CD4-positive, CD25-positive, alpha-beta regulatory T cell (primary cell): ENCODE measurements around the gene CDC7. TPM values are rescaled to one million over a fixed set of nuclear protein-coding genes. Genes with fewer than 3 reads are reported as not detected.

ENCODE experiments used
- ATAC-seq, 2 donors: fragments of 150-1000 bp; cut with Tn5 transposase; one replicate each; pipeline ENCODE4 v1.10.0; 2021; ENCODE audit warnings: low read depth in 2 of 2, moderate number of reproducible peaks in 2 of 2, moderate library complexity in 1 of 2
- DNase-seq, 3 donors: peaks; one replicate each; pipeline versions ENCODE4 v3.0.0 to v3.0.0-alpha.2; 2012 to 2022; ENCODE audit warnings: mixed read lengths in 1 of 3
- H3K27ac ChIP-seq: one replicate; pipeline ENCODE4 v1.7.0; 2013; ENCODE audit warnings: mild to moderate bottlenecking, low read length; ENCODE audit not compliant: insufficient read depth, poor library complexity, severe bottlenecking
- H3K27me3 ChIP-seq: one replicate; pipeline ENCODE4 v1.7.0; 2013; ENCODE audit warnings: low read length; ENCODE audit not compliant: control insufficient read depth, insufficient read depth
- H3K36me3 ChIP-seq: one replicate; pipeline ENCODE4 v1.7.0; 2013; ENCODE audit warnings: mild to moderate bottlenecking, low read length, moderate library complexity; ENCODE audit not compliant: control insufficient read depth, insufficient read depth
- H3K4me1 ChIP-seq: 2 replicates; pipeline ENCODE4 v1.7.0; 2013; ENCODE audit warnings: mild to moderate bottlenecking, low read length; ENCODE audit not compliant: insufficient read depth, control insufficient read depth, poor library complexity, severe bottlenecking
- H3K4me3 ChIP-seq: one replicate; pipeline ENCODE4 v1.7.0; 2013; ENCODE audit warnings: low read depth, mild to moderate bottlenecking, low read length, moderate library complexity
- H3K9me3 ChIP-seq, 2 experiments: 1 replicate in 1 of 2; 2 replicates in 1 of 2; pipeline ENCODE4 v1.7.0; 2013; ENCODE audit warnings: low read length in 2 of 2, mild to moderate bottlenecking in 1 of 2, moderate library complexity in 1 of 2; ENCODE audit not compliant: control insufficient read depth in 2 of 2
- H3K27ac Mint-ChIP-seq, 3 donors: one replicate each; pipeline ENCODE4 v1.8.0; 2020 to 2022; ENCODE audit warnings: mild to moderate bottlenecking in 3 of 3, mixed read lengths in 3 of 3, moderate library complexity in 2 of 3
- H3K27me3 Mint-ChIP-seq: one replicate; pipeline ENCODE4 v1.8.0; 2022; ENCODE audit warnings: mild to moderate bottlenecking, mixed read lengths
- H3K36me3 Mint-ChIP-seq: one replicate; pipeline ENCODE4 v1.8.0; 2020; ENCODE audit warnings: mixed read lengths
- H3K4me1 Mint-ChIP-seq, 4 donors: one replicate each; pipeline ENCODE4 v1.8.0; 2020 to 2022; ENCODE audit warnings: mixed read lengths in 4 of 4, mild to moderate bottlenecking in 1 of 4
- H3K4me3 Mint-ChIP-seq, 4 donors: one replicate each; pipeline ENCODE4 v1.8.0; 2020 to 2022; ENCODE audit warnings: mild to moderate bottlenecking in 4 of 4, mixed read lengths in 4 of 4, moderate library complexity in 3 of 4
- H3K9me3 Mint-ChIP-seq, 7 donors: one replicate each; pipeline ENCODE4 v1.8.0; 2020 to 2022; ENCODE audit warnings: mixed read lengths in 7 of 7, mild to moderate bottlenecking in 3 of 7, moderate library complexity in 2 of 7
- polyA plus RNA-seq, 4 donors: library from polyadenylated mRNA; unstranded; fragments of 300-500 nt; fragmentation: Illumina TruSeq; gene quantifications; one replicate each; pipeline ENCODE4 v1.2.3, GENCODE V29; 2021
- total RNA-seq: library from RNA; stranded (reverse); gene quantifications from one replicate; pipeline ENCODE4 v1.2.3, GENCODE V29; 2022

CDC7 gene
- total and polyA plus RNA-seq, 5 donors from 2014 or later: 3.9 to 7.9 (median 6.2) TPM

DNA sequence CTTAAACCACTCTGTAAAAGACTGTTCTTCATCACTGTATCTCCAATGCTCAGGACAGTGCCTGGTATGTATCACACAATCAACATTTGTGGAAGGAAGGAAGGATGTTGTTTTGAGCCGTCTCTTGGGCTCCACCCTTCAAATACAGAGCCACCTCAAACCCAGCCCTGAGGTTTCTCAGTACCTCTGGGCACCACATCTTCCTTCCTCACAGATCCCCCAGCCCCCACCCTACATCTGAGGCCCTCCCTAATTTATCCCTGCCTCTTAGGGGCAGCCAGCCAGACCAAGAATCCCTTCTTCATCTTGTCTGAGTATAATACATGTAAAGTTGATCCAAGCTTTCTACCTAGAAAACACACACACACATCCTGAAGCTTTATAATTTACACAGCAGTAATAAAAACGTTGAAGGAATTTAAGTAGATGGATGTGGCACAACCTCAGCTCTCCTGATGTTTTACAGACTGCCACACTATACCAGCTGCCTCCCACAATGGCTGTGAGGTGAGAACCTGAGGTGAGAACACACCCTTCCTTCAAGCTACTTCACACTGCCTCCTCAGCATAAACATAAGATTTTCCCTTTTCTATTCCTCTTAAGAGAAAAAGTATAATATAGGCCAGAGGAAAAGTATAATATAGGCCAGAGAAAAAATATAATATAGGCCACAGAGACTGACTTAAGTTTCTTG is 48.5 kb downstream of the CDC7 start:
- peak overlapping the region; percentile 20 to 78 (median 72) for H3K4me3 Mint-ChIP-seq
- H3K27ac ChIP-seq: peak overlapping the region; percentile 59
- no peaks in the 10 kb centered on the region for H3K36me3 Mint-ChIP-seq

GRCh38 chr1:91550961-91551360 is 50.3 kb downstream of the CDC7 start:
- DNase-seq: peak in 1 of 3 donors; percentile 34
- H3K4me1 Mint-ChIP-seq: peaks cover 35 to 85% (median 59%) of the 10 kb centered on the region in 4 donors
- H3K27me3 Mint-ChIP-seq: peaks cover 5% of the 10 kb centered on the region
- H3K4me3 Mint-ChIP-seq: peak overlapping the region; percentile 31 to 82 (median 74)
- Histone ChIP-seq H3K9me3 (no peaks in the 10 kb centered on the region), H3K27ac (peak overlapping the region; percentile 34), H3K36me3 (no peaks in the 10 kb centered on the region), H3K27me3 (no peaks in the 10 kb centered on the region), H3K4me3 (peak overlapping the region; percentile 27), H3K4me1 (peaks cover 70% of the 10 kb centered on the region)
- peak overlapping the region; percentile 59 to 73 (median 71) for H3K27ac Mint-ChIP-seq
- H3K9me3 Mint-ChIP-seq: peaks cover 0 to 4% (median 0%) of the 10 kb centered on the region in 7 donors
- ATAC-seq: no peak
- no peaks in the 10 kb centered on the region for H3K36me3 Mint-ChIP-seq

More for the DNA sequence above, 48.5 kb downstream of the CDC7 start:
- Mint-ChIP-seq H3K9me3 (peaks cover 0 to 4% (median 0%) of the 10 kb centered on the region in 7 donors), H3K27me3 (peaks cover 5% of the 10 kb centered on the region), H3K4me1 (peaks cover 25 to 67% (median 52%) of the 10 kb centered on the region in 4 donors), H3K27ac (peak overlapping the region; percentile 83 to 98 (median 95))
- H3K4me1 ChIP-seq: peaks cover 52% of the 10 kb centered on the region
- peak overlapping the region; percentile 54 for H3K4me3 ChIP-seq
- H3K9me3 ChIP-seq: no peaks in the 10 kb centered on the region
- DNase-seq (peak in 2 of 3 donors; percentile 32 to 91), ATAC-seq (peak; percentile 69 to 75)
- no peaks in the 10 kb centered on the region for H3K27me3 ChIP-seq
- no peaks in the 10 kb centered on the region for H3K36me3 ChIP-seq

GRCh38 chr1:91552091-91552490 is 51.4 kb downstream of the CDC7 start:
- no peak for DNase-seq

DNA sequence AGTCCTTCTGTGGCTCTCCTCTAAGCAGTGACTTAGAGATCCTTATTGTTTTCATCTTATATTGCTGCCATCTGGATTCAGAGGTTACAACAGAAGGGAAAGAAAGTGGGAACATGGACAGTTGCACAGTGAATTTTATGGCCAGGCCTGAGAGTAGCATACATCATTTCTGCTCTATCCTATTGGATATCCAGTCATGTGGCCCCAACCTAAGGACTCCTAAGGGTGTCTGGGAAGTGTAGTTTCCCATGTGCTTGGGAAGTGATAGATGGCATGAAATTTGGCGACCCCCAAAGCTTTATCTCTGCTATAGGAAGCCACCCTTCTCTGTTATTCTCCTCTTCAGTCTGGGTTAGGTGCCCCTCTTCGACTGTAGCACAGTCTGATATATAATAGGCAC is 51.9 kb downstream of the CDC7 start:
- H3K4me3 Mint-ChIP-seq: no peak overlapping the region

More at GRCh38 chr1:91552091-91552490, 51.4 kb downstream of the CDC7 start:
- H3K36me3 Mint-ChIP-seq: peaks cover 4% of the 10 kb centered on the region
- peaks cover 5% of the 10 kb centered on the region for H3K27me3 Mint-ChIP-seq
- no peaks in the 10 kb centered on the region for H3K36me3 ChIP-seq
- H3K4me1 ChIP-seq: peaks cover 81% of the 10 kb centered on the region
- H3K9me3 Mint-ChIP-seq: peaks cover 0 to 4% (median 0%) of the 10 kb centered on the region in 7 donors
- H3K27ac Mint-ChIP-seq: peak overlapping the region in 2 of 3 donors; percentile 64 to 73
- ATAC-seq: no peak
- peak overlapping the region in 1 of 4 donors; percentile 64 for H3K4me3 Mint-ChIP-seq
- H3K27me3 ChIP-seq: no peaks in the 10 kb centered on the region
- H3K4me1 Mint-ChIP-seq: peaks cover 42 to 96% (median 68%) of the 10 kb centered on the region in 4 donors
- peak overlapping the region; percentile 89 for H3K27ac ChIP-seq
- peak overlapping the region; percentile 27 for H3K4me3 ChIP-seq
- H3K9me3 ChIP-seq: no peaks in the 10 kb centered on the region

GRCh38 chr1:91553177-91553591 is 52.5 kb downstream of the CDC7 start:
- H3K4me1 ChIP-seq: peaks cover 74% of the 10 kb centered on the region
- H3K27ac ChIP-seq: peak overlapping the region; percentile 89

More for the DNA sequence above, 51.9 kb downstream of the CDC7 start:
- Histone ChIP-seq H3K4me1 (peaks cover 80% of the 10 kb centered on the region), H3K27me3 (no peaks in the 10 kb centered on the region), H3K27ac (peak overlapping the region; percentile 89), H3K9me3 (no peaks in the 10 kb centered on the region), H3K36me3 (no peaks in the 10 kb centered on the region), H3K4me3 (no peak overlapping the region)
- Mint-ChIP-seq H3K27ac (peak overlapping the region in 2 of 3 donors; percentile 64 to 71), H3K36me3 (peaks cover 4% of the 10 kb centered on the region), H3K9me3 (peaks cover 0 to 4% (median 0%) of the 10 kb centered on the region in 7 donors), H3K4me1 (peaks cover 42 to 96% (median 69%) of the 10 kb centered on the region in 4 donors), H3K27me3 (peaks cover under 1% of the 10 kb centered on the region)
- no peak for ATAC-seq
- DNase-seq: no peak

GRCh38 chr1:91555074-91555730 is 54.6 kb downstream of the CDC7 start:
- Mint-ChIP-seq H3K36me3 (peaks cover 4% of the 10 kb centered on the region), H3K27ac (peak overlapping the region; percentile 93 to 97 (median 95)), H3K4me1 (peaks cover 26 to 83% (median 65%) of the 10 kb centered on the region in 4 donors), H3K4me3 (peak overlapping the region in 3 of 4 donors; percentile 7 to 67 (median 52)), H3K9me3 (peaks cover 0 to 4% (median 0%) of the 10 kb centered on the region in 7 donors), H3K27me3 (no peaks in the 10 kb centered on the region)
- no peak for DNase-seq
- ATAC-seq: no peak
- H3K27ac ChIP-seq: peak overlapping the region; percentile 89
- no peaks in the 10 kb centered on the region for H3K36me3 ChIP-seq
- no peaks in the 10 kb centered on the region for H3K27me3 ChIP-seq
- no peaks in the 10 kb centered on the region for H3K9me3 ChIP-seq
- H3K4me1 ChIP-seq: peaks cover 64% of the 10 kb centered on the region
- peak overlapping the region; percentile 60 for H3K4me3 ChIP-seq

More at GRCh38 chr1:91553177-91553591, 52.5 kb downstream of the CDC7 start:
- peak overlapping the region in 1 of 3 donors; percentile 93 for H3K27ac Mint-ChIP-seq
- no peaks in the 10 kb centered on the region for H3K9me3 ChIP-seq
- peak overlapping the region in 1 of 4 donors; percentile 39 for H3K4me3 Mint-ChIP-seq
- H3K4me1 Mint-ChIP-seq: peaks cover 42 to 92% (median 67%) of the 10 kb centered on the region in 4 donors
- no peaks in the 10 kb centered on the region for H3K36me3 ChIP-seq
- H3K9me3 Mint-ChIP-seq: peaks cover 0 to 4% (median 0%) of the 10 kb centered on the region in 7 donors
- H3K4me3 ChIP-seq: no peak overlapping the region
- H3K36me3 Mint-ChIP-seq: peaks cover 4% of the 10 kb centered on the region
- H3K27me3 ChIP-seq: no peaks in the 10 kb centered on the region
- ATAC-seq: no peak
- DNase-seq: no peak
- no peaks in the 10 kb centered on the region for H3K27me3 Mint-ChIP-seq

DNA sequence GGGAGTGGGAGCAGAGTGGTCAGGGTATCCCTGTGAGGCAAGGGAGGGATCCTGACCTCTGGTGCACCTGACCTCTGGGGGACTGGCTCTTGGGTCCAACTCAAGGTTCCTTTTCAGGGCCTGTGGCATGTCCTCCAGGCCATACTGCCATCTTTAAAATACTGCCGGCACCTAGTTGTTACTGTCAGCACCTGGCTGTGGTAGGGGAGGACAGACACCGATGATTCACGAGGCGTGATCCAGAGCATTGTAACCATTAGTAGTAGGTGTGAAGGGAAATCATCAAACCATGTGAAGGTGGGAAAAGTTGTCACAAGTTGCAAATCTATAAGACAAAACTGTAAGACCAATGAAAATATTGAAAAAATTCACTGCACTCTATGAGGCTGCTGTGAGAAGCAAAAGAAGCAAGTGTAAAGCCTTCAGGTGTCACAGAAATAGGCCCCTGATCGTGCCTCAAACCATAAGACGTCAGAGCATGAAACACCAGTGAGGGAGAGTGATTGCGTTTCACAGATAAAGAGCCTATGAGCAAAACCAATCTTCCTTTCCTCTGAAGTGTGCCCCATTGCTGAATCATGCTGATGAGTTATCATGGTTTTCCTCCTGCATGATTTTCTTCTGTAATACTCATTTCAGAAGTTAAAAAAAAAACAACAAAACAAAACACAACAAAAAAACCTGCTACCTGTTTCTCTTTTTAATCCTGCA is 55.3 kb downstream of the CDC7 start:
- H3K9me3 ChIP-seq: no peaks in the 10 kb centered on the region
- Mint-ChIP-seq H3K36me3 (peaks cover 4% of the 10 kb centered on the region), H3K4me3 (peak overlapping the region; percentile 7 to 67 (median 52)), H3K4me1 (peaks cover 21 to 80% (median 65%) of the 10 kb centered on the region in 4 donors), H3K27me3 (no peaks in the 10 kb centered on the region), H3K9me3 (peaks cover 0 to 4% (median 0%) of the 10 kb centered on the region in 7 donors), H3K27ac (peak overlapping the region; percentile 93 to 97 (median 95))
- peaks cover 69% of the 10 kb centered on the region for H3K4me1 ChIP-seq
- peak overlapping the region; percentile 60 for H3K4me3 ChIP-seq
- no peaks in the 10 kb centered on the region for H3K36me3 ChIP-seq
- peak overlapping the region; percentile 89 for H3K27ac ChIP-seq
- ATAC-seq (peak; percentile 96), DNase-seq (peak; percentile 53 to 94 (median 83))
- no peaks in the 10 kb centered on the region for H3K27me3 ChIP-seq
